ENCODE measurements around the gene KRTAP5-9. TPM values are rescaled to one million over a fixed set of nuclear protein-coding genes. Genes with fewer than 3 reads are reported as not detected.
"Not testable (repeated sequence)": the region's sequence is repeated elsewhere in the genome, so short reads cannot be mapped to it uniquely, and the experiment has no call there.

KRTAP5-9 gene
- total RNA-seq, 4 donors from 2014 or later = 0.37 TPM; not detected in 3

DNA sequence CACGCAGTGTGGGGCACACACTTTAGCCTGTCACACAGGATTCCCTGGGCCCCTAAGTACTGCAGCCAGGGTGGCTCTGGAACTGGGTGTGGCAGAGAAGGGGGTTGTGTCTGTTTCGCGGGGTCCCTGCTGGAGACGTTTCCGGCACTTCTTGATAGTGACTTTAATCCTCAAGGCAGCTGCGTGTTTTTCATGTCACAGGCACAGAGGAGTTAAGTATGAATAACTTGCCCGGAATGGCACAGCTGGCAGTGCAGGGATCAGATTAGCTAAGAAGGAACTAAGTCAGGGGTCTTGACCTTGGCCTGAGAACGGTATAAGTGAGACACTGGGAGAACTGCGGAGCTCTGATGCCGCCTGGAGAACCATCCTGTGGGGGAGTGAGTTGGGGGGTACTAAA is 28.7 kb upstream of the KRTAP5-9 start:
- ATAC-seq (ENCODE audit: low FRiP score) (no peak), DNase-seq (ENCODE audit: low spot score) (no peak)
- no peak for TF ChIP-seq CTCF (IDR thresholded peaks at IDR 0.05)

- TF ChIP-seq CTCF (IDR thresholded peaks at IDR 0.05) = no peak
- DNase-seq (ENCODE audit: low spot score) (no peak), ATAC-seq (ENCODE audit: low FRiP score) (no peak)
Observed at GRCh38 chr11:71525188-71525937, 22.9 kb upstream of the KRTAP5-9 start.

- TF ChIP-seq CTCF (IDR thresholded peaks at IDR 0.05) = no peak
- DNase-seq (ENCODE audit: low spot score) = no peak
Observed at GRCh38 chr11:71525938-71526495, 22.2 kb upstream of the KRTAP5-9 start.

DNA sequence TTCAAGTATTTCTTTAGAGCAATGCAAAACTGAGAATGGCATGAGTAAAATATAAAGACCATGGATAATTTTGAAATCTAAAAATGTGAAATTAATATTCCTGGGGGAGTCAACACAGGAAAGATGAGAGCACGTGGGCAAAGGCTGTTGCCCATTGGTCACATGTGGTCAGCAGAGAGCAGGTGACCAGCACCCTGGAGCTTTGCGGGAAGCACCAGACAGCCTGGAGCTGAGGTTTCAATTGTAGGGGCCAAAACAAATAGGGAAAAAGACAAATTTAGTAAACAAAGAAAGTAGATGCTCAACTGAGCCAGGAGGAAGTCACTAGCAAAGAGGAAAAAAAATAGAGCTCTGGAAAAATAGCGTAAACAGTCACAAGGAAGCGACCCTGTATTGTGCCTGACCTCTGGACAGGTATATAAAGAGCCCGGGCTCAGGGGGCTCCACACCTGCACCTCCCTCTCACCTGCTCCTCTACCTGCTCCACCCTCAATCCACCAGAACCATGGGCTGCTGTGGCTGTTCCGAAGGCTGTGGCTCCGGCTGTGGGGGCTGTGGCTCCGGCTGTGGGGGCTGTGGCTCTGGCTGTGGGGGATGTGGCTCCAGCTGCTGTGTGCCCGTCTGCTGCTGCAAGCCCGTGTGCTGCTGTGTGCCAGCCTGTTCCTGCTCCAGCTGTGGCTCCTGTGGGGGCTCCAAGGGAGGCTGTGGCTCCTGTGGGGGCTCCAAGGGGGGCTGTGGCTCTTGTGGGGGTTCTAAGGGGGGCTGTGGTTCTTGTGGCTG is 21.2 kb upstream of the KRTAP5-9 start, which contains the start of gene KRTAP5-7:
KRTAP5-7 (plus strand) TSS at position 472 of the 780 bp plus-strand sequence; CDS start at position 506, 34 bp downstream.
- DNase-seq (ENCODE audit: low spot score); ATAC-seq (ENCODE audit: low FRiP score): not testable (repeated sequence)

More at GRCh38 chr11:71525938-71526495, 22.2 kb upstream of the KRTAP5-9 start:
- no peak for ATAC-seq (ENCODE audit: low FRiP score)

GRCh38 chr11:71527576-71528210 is 20.5 kb upstream of the KRTAP5-9 start:
- ATAC-seq (ENCODE audit: low FRiP score) = no peak
- no peak for TF ChIP-seq CTCF (IDR thresholded peaks at IDR 0.05)
- no peak for DNase-seq (ENCODE audit: low spot score)

DNA sequence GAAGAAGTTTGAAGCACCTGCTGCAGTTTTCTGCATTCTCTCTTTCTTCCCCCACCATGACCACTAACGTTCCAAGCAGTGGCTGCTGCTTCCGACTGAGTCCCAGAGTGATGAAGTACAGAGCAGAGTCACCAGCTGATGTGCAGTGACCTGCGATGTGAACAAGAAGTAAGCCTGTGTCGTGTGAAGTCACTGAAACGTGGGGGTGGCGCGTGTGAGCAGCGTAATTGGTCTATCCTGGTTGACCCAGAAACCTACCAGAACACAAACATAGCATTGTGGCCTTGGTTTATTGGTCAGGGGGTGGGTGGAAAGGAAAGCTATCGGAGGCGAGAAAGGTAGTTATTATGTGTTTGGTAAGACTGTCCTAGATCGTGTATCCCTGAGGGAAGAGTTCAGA is 17.6 kb upstream of the KRTAP5-9 start:
- DNase-seq (ENCODE audit: low spot score) = no peak
- TF ChIP-seq CTCF (IDR thresholded peaks at IDR 0.05) = no peak
- no peak for ATAC-seq (ENCODE audit: low FRiP score)

DNA sequence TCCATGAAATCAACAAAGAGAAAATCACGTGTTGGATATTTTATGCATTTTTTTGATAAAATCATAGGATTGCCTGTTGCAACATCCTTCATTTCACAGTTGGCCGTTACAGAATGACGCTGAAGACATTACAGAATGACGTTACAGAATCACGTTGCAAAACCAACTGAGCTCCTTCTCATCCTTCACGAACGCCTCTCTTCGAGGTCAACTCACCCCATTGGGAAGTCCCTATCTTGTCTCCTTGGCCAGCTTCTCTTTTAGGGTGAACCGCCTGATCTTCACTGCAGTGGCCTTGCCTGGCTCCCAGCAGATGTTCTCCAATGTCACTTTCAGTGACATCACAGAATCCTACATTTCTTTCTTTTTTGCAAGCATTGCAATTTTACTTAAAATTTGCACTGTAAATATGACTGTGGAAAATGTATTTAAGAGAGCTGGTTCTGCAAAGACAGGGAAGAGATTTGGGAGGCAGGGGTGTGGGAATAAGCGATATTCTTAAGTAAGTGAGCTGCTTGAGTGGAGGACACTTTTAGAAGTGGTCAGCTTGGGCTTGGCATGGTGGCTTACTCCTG is 16.1 kb upstream of the KRTAP5-9 start:
- ATAC-seq (ENCODE audit: low FRiP score) = no peak

GRCh38 chr11:71534711-71535608 is 13.3 kb upstream of the KRTAP5-9 start:
- DNase-seq (ENCODE audit: low spot score); ATAC-seq (ENCODE audit: low FRiP score): not testable (repeated sequence)

More for the DNA sequence above, 16.1 kb upstream of the KRTAP5-9 start:
- no peak for TF ChIP-seq CTCF (IDR thresholded peaks at IDR 0.05)
- DNase-seq (ENCODE audit: low spot score) = no peak

Data from omental fat pad (tissue), 4 donors.